Stimulated activated CD4-positive, alpha-beta T cell treated with anti-CD3 and anti-CD28 coated beads, Interleukin-12 subunit alpha, Interleukin-12 subunit beta, amount 100 ng/mL, for 4 hours (primary cell): ENCODE data around the gene ARID3A.

Source experiments
- DNase-seq: peaks from one replicate; pipeline ENCODE4 v3.0.0-alpha.2; 2020

The ARID3A gene

DNA sequence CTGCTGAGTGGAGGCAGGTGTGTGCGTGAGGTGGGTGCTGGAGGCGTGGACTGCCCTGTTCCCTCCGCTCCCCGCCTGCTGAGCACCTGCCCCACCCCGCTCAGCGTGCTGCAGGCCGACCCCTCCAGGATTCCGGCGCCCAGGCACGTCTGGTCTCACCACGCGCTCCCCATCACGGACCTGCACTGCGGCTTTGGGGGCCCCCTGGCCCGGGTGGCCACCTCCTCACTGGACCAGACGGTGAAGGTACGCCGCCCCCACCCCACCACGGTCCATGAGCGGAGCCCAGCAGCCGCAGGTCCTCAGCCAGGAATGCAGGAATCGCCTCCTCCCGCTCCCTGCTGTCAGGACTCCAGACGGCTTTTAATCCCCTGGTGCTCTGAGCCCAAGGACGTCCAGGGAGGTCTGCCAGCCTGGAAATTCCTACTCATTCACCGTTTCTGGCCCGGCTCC is 64.3 kb downstream of the ARID3A start:
- DNase-seq: no peak

DNA sequence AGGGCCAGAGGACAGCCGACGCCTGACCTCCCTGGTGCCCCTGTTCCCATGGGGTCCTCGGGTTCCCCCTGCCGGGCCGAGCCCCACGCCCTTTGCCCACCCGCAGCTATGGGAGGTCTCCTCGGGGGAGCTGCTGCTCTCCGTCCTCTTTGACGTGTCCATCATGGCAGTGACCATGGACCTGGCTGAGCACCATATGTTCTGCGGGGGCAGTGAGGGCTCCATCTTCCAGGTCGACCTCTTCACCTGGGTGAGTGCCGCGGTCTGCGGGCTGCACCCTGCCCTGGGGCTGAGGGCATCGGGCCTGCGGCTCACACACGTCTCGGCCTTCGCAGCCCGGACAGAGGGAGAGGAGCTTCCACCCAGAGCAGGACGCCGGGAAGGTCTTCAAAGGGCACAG is 64.9 kb downstream of the ARID3A start:
- no peak for DNase-seq

DNA sequence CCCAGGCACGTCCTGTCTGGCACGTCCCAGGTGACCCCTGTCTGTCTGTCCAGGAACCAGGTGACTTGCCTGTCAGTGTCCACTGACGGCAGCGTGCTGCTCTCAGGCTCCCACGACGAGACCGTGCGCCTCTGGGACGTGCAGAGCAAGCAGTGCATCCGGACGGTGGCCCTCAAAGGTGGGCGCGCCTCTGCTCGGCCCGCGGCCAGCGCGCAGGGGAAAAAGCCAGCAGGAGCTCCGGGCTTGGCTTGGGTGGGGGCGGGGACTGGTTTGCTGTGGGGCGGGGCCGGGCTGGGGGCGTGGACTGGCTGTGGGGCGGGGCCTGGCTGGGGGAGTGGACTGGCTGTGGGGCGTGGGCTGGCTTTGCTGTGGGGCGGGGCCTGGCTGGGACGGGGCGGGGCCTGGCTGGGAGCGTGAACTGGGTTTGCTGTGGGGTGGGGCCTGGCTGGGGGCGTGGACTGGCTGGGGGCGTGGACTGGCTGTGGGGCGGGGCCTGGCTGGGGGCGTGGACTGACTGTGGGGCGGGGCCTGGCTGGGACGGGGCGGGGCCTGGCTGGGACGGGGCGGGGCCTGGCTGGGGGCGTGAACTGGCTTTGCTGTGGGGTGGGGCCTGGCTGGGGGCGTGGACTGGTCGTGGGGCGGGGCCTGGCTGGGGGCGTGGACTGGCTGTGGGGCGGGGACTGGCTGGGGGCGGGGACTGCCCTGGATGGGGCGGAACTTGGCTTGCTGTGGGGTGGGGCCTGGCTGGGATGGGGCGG is 65.5 kb downstream of the ARID3A start:
- DNase-seq: peak; percentile 50

- no peak for DNase-seq
These were observed 66.3 kb downstream of the ARID3A start for GRCh38 chr19:991932-992669.

- DNase-seq: no peak
These were observed 66.8 kb downstream of the ARID3A start for GRCh38 chr19:992670-993055.

- DNase-seq: no peak
These were observed 67.6 kb downstream of the ARID3A start for GRCh38 chr19:993361-993830.

DNA sequence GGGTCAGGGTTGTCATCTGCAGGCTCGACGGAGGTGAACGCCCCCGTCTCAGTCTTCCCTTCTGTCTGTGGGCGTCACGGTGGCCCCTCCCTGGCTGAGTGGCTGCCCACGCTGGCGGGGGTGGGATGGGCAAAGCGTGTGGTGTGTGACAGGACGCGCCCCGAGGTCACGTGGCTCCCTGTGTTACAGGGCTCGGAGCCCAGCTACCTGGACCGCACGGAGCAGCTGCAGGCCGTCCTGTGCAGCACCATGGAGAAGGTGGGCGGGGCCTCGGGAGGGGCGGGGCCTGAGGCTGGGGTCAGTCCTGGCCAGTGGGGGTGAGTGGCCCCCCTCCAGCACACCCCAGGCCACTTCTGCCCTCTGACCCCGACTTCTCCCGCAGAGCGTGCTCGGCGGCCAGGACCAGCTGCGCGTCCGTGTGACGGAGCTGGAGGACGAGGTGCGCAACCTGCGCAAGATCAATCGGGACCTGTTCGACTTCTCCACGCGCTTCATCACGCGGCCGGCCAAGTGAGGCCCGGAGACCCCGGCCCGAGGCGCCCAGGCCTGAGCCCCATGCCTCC is 68.1 kb downstream of the ARID3A start:
- DNase-seq: no peak

DNA sequence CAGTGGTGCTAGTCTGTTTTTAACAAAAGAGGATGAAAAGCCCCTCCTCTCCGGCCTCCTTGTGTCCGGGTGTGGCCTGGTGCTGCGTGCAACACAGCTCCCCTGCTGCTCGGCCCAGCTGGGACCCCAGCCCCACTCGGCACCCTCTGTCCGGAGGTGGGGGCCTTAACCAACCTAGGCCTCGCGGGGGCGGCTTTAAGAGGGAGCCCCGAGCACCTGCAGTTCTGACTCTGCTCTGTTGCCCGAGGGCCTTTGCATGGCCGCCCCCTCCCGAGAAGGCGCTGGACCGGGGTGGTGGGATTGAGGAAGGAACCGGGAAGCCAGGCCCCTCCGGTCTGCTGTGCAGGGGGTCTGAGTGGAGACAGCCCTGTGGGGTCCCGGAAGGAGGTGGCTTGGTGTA is 68.7 kb downstream of the ARID3A start:
- no peak for DNase-seq

DNA sequence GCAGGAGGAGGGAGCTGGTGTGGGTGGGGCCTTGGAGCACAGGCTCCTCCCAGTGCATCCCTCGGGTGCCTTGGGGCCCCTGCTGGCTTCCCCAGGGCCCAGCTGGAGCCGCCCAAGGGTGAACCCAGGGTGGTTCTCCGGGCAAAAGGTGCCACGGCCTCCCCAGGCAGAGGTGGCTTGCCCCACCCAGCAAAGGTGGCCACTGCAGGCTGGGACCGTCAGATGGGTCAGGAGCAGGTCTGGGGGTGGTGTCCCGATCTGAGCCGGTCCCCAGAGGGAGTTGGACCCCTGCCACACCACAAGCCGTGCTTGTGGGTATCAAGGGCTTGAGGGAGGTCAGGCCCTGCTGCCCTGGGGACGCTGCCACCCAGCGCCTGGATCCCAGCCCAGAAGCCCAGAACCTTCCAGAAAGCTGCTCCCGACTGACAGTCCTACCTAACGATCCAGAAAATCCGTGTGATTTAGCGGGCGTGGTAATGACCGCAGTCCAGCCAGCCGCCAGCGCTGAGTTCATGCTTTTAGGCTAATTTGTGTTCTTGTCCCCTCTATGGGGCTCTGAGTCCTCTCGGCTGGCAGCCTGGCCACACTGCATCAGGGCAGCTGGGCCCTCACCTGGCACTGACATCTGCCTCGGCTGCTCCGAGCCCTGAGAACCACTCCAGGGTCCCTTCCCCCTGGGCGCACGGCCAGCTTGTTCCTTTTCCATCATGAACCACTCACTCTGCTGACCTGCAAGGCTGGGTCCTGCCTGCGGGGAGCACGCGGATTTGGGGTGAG is 69.4 kb downstream of the ARID3A start:
- DNase-seq: no peak

- peak; percentile 53 for DNase-seq
These were observed 70.4 kb downstream of the ARID3A start for GRCh38 chr19:996051-996838.

- no peak for DNase-seq
These were observed 72.2 kb downstream of the ARID3A start for GRCh38 chr19:998064-998463.

DNA sequence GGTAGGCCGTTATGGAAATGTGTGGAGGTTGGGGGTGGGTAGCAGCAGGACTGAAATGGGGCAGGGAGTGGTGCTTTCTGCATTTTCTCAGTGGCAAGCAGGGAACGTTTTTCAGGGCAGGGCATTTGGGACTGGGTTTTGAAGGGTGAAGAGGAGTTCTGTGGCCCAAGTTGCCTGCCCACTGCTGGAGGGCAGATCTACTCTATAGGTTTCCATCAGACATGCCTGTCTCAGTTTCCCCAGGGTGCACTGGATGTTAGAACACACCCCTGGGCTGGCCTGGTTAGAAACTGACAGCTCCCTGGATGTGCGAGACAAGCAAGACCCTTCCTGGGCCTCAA is 73.5 kb downstream of the ARID3A start:
- no peak for DNase-seq

DNA sequence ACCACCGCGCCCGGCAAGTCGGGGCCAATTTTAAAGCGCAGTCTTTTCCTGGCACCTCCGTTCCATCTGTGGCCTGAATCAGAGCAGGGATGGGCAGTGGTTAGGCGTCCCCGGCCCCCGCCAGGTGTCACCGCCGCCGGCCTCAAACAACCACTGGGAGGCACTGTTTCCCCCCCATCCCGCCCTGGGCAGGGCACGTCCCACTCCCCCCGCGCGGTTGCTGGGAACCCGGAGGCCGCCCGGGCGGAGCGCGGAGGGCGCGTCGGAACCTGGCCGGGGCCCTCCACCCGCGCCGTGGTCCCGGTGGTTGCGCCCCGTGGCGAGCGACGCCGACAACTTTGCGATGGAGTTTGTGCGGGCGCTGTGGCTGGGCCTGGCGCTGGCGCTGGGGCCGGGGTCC is 74.3 kb downstream of the ARID3A start, which contains the start of gene GRIN3B:
GRIN3B (plus strand) TSS at position 325 of the 400 bp plus-strand sequence; CDS start at position 344, 19 bp downstream.
- peak; percentile 66 for DNase-seq

- DNase-seq: no peak
These were observed 75.0 kb downstream of the ARID3A start for GRCh38 chr19:1000591-1001537.

- DNase-seq: peak; percentile 72
These were observed 75.8 kb downstream of the ARID3A start for GRCh38 chr19:1001538-1002166.

DNA sequence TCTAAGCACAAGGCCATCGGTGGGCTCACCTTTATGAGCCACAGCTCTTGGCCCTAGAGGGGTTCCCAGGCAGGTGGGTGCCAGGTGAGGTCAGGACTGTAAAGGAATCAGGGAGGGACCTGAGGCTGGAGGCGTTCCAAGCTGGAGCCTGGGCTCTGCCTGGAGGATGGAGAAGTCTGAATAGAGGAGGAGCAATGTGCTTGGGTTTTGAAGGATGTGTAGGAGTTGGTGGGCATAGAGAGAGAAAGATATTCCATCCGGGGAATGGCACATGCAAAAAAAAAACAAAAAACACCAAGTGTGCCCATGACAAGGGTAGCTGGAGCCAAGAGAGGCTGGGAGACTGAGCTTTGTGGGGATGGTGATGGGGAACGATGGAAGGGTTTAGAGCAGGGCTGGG is 76.8 kb downstream of the ARID3A start:
- no peak for DNase-seq

GRCh38 chr19:1003283-1003682 is 77.4 kb downstream of the ARID3A start:
- DNase-seq: no peak

DNA sequence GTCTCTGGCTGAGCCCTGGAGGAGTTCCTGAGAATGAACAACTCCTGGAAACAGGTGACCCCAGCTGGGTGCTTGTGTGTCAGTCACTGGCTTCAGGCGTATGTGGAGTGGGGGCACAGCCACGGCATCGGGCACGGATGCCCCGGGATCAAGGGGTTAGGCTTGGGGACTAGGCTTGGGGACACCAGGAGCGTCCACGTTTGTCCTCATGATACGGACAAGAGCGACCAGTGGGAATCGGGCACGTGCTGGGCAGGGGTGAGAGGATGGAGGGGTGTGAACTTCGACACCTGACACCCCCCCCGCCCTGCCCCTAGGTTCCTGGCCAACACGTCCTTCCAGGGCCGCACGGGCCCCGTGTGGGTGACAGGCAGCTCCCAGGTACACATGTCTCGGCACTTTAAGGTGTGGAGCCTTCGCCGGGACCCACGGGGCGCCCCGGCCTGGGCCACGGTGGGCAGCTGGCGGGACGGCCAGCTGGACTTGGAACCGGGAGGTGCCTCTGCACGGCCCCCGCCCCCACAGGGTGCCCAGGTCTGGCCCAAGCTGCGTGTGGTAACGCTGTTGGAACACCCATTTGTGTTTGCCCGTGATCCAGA is 78.5 kb downstream of the ARID3A start:
- DNase-seq: no peak

DNA sequence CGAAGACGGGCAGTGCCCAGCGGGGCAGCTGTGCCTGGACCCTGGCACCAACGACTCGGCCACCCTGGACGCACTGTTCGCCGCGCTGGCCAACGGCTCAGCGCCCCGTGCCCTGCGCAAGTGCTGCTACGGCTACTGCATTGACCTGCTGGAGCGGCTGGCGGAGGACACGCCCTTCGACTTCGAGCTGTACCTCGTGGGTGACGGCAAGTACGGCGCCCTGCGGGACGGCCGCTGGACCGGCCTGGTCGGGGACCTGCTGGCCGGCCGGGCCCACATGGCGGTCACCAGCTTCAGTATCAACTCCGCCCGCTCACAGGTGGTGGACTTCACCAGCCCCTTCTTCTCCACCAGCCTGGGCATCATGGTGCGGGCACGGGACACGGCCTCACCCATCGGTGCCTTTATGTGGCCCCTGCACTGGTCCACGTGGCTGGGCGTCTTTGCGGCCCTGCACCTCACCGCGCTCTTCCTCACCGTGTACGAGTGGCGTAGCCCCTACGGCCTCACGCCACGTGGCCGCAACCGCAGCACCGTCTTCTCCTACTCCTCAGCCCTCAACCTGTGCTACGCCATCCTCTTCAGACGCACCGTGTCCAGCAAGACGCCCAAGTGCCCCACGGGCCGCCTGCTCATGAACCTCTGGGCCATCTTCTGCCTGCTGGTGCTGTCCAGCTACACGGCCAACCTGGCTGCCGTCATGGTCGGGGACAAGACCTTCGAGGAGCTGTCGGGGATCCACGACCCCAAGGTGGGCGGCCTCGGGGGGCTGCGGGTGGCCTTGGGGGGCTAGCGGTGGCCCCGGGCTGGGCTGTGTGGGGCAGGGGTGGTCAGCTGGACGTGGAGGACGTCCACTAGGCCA is 79.2 kb downstream of the ARID3A start:
- no peak for DNase-seq
